BLaER1 (cell line): ENCODE data around the gene HYI.
"Not testable (repeated sequence)": the region's sequence is repeated elsewhere in the genome, so short reads cannot be mapped to it uniquely, and the experiment has no call there.

Source experiments
- H3K27ac ChIP-seq: shearing (Covaris generic); formaldehyde crosslinking; 2 replicates; pipeline ENCODE4 v1.8.1; 2022
- H3K27me3 ChIP-seq: shearing (Covaris generic); formaldehyde crosslinking; 2 replicates; pipeline ENCODE4 v1.8.1; 2022
- H3K36me3 ChIP-seq: shearing (Covaris generic); formaldehyde crosslinking; 2 replicates; pipeline ENCODE4 v1.8.1; 2022
- H3K4me1 ChIP-seq: shearing (Covaris generic); formaldehyde crosslinking; 2 replicates; pipeline ENCODE4 v1.8.1; 2022
- H3K4me2 ChIP-seq: shearing (Covaris generic); formaldehyde crosslinking; 2 replicates; pipeline ENCODE4 v1.8.1; 2022
- H3K4me3 ChIP-seq: shearing (Covaris generic); formaldehyde crosslinking; 2 replicates; pipeline ENCODE4 v1.8.1; 2022
- H3K9ac ChIP-seq: shearing (Covaris generic); formaldehyde crosslinking; 2 replicates; pipeline ENCODE4 v1.8.1; 2022
- H3K9me3 ChIP-seq: shearing (Covaris generic); formaldehyde crosslinking; 2 replicates; pipeline ENCODE4 v1.8.1; 2022
- H4K20me1 ChIP-seq: shearing (Covaris generic); formaldehyde crosslinking; 2 replicates; pipeline ENCODE4 v1.8.1; 2022
- Cebpa-rat ChIP-seq: shearing (Covaris generic); IDR thresholded peaks from 2 replicates; pipeline ENCODE4 v1.8.1; 2022

Gene HYI, protein sequence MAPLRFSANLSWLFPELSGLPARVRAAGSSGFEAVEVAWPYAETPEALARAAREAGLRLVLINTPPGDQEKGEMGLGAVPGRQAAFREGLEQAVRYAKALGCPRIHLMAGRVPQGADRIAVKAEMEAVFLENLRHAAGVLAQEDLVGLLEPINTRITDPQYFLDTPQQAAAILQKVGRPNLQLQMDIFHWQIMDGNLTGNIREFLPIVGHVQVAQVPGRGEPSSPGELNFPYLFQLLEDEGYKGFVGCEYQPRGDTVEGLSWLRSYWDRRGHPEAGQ

DNA sequence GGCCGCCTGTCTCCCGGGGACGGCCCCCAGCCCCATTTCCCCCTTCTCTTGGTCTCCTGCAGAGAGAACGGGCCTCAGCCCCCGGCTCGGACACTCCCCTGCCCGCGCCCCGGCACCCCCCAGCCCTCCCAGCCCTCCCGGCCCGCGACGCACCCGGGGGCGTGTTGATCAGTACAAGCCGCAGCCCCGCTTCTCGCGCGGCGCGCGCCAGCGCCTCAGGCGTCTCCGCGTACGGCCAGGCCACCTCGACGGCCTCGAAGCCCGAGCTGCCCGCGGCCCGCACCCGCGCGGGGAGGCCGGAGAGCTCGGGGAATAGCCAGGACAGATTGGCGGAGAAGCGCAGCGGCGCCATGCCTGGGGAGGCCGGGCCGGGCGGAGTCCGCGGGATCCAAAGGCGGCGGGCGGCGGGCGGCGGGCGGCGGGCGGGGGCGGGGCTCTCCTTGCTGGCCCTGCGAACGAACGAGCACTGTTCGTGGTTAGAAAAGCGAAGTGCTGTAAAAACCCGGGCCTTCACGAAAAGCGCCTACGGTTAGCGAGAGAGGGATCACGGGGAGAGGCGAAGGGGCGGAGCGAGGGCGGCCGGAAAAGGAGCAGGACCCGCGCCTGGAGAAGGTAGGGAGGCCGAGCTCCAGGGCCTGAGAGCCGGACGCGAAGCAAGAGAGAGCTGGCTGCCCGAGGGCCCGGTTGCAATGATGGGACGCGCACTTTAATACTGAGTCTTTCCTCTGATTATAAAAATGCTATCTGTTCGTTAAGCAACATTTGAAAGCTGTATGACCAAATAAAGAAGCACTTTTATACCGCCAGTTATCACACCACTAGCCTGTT, at the start of gene HYI:
TSS of gene HYI (minus strand) at position 490 of the 828 bp plus-strand sequence. CDS start at position 352, 138 bp downstream.
- Histone ChIP-seq H3K9ac (peak within 1 kb of the TSS; percentile 75), H4K20me1 (no peaks in the 10 kb centered on the region), H3K4me1 (peaks cover 29% of the 10 kb centered on the region), H3K36me3 (peaks cover 37% of the 10 kb centered on the region), H3K4me3 (peak within 1 kb of the TSS; percentile 63), H3K9me3 (no peaks in the 10 kb centered on the region), H3K4me2 (peak within 1 kb of the TSS; percentile 71), H3K27ac (peak within 1 kb of the TSS; percentile 62), H3K27me3 (no peaks in the 10 kb centered on the region)
- no peak for TF ChIP-seq Cebpa-rat

DNA sequence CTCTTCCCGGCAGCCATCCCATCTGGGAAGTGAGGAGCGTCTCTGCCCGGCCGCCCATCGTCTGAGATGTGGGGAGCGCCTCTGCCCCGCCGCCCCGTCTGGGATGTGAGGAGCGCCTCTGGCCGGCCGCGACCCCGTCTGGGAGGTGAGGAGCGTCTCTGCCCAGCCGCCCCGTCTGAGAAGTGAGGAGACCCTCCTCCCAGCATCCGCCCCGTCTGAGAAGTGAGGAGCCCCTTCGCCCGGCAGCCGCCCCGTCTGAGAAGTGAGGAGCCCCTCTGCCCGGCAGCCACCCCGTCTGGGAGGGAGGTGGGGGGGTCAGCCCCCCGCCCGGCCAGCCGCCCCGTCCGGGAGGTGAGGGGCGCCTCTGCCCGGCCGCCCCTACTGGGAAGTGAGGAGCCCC, 48.1 kb upstream of the HYI start:
- H3K9me3 ChIP-seq: not testable (repeated sequence)

DNA sequence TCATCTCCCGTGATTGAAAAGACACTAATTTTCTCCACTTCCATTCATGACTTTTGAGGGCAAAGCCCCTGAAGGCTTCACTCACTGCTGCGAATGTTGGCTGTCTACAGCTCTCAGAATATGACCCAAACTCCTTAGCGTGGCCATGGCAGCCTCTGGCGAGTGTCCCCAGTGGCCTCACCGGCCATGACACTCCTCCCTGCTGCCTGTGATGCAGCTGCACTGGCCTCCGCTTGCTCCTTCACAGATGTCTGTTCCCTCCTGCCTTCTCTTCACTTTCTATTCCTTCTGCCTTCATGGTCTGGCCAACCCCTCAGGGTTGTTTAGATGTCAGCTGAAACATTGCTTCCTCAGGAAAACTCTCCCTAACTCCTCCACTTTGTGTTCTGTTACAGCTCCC, 46.2 kb upstream of the HYI start:
- Histone ChIP-seq H3K9ac (no peak overlapping the region), H4K20me1 (no peaks in the 10 kb centered on the region), H3K36me3 (no peaks in the 10 kb centered on the region), H3K4me1 (no peaks in the 10 kb centered on the region), H3K27me3 (no peaks in the 10 kb centered on the region), H3K27ac (no peak overlapping the region), H3K4me2 (no peak overlapping the region), H3K4me3 (no peak overlapping the region), H3K9me3 (no peaks in the 10 kb centered on the region)
- TF ChIP-seq Cebpa-rat: no peak

More for the DNA sequence above, 48.1 kb upstream of the HYI start:
- not testable (repeated sequence) for H3K36me3 ChIP-seq, H3K4me1 ChIP-seq, H3K27ac ChIP-seq, H3K4me3 ChIP-seq, H4K20me1 ChIP-seq, H3K9ac ChIP-seq, H3K27me3 ChIP-seq, H3K4me2 ChIP-seq

DNA sequence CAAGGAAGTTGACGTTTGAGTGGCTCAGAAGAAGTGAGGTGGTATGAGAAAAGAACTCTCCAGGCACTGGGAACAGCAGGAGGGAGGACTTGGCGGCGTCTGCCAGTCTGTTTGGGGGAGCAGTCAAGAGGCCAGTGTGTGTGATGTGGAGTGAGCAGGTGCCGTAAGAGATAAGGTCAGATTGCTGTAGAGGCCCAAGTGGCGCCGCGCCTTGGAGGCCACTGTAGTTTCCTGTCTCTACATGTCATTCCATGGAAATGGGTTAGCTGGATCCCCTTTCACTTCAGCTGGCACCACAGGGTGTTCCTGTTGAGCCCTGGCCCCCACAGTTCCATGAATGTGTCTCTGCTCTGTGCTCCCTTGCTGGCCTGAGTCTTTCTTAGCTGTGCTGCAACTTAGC, 41.5 kb upstream of the HYI start:
- Histone ChIP-seq H3K27ac (no peak overlapping the region), H4K20me1 (no peaks in the 10 kb centered on the region), H3K4me1 (no peaks in the 10 kb centered on the region), H3K9ac (no peak overlapping the region), H3K27me3 (no peaks in the 10 kb centered on the region), H3K4me3 (no peak overlapping the region), H3K36me3 (no peaks in the 10 kb centered on the region), H3K4me2 (no peak overlapping the region), H3K9me3 (peaks cover 16% of the 10 kb centered on the region)
- TF ChIP-seq Cebpa-rat: no peak

DNA sequence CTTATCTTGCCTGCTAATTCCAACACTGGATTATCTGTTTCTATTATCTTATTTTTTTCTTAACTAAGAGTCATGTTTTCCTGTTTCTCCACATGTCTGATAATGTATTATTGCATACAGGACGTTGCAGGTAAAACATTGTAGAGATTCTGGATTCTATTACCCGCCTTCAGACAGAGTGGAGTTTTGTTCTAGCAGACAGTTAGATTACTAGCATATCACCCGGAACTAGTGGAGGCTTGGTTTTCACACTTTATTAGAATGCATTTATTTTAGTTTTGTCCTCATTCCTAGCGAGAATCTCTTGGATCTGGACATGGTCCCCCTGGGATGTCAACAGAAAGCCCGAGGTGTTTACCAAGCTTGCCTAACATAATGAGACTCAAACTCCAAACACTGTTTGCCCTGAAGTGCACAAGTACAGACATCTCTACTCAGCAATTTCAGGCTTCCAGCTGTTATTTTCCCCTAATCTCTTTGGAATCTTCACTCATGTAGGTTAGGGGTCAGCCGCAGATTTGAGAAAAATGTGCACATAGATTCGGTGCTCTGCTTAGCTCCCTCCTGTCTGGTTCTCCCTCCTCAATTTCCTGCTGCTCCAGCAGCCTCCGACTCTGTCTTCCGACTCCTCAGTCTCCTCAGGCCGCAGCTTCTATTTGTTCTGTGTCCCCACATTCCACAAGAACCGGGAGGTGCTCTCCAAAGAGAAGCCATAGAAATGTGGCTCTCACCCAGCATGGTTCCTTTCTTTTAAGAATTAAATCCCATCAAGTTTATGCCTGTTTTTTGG, 40.1 kb upstream of the HYI start:
- Histone ChIP-seq H3K27ac (no peak overlapping the region), H3K9ac (no peak overlapping the region), H3K9me3 (peaks cover 23% of the 10 kb centered on the region), H3K4me3 (no peak overlapping the region), H3K27me3 (no peaks in the 10 kb centered on the region), H4K20me1 (no peaks in the 10 kb centered on the region), H3K4me2 (no peak overlapping the region), H3K36me3 (no peaks in the 10 kb centered on the region), H3K4me1 (no peaks in the 10 kb centered on the region)
- no peak for TF ChIP-seq Cebpa-rat

GRCh38 chr1:43492826-43493225, 39.1 kb upstream of the HYI start:
- Histone ChIP-seq H3K4me2 (no peak overlapping the region), H3K27ac (no peak overlapping the region), H3K36me3 (no peaks in the 10 kb centered on the region), H3K9me3 (peaks cover 33% of the 10 kb centered on the region), H3K27me3 (no peaks in the 10 kb centered on the region), H3K9ac (no peak overlapping the region), H3K4me3 (no peak overlapping the region), H3K4me1 (no peaks in the 10 kb centered on the region), H4K20me1 (no peaks in the 10 kb centered on the region)
- no peak for TF ChIP-seq Cebpa-rat

DNA sequence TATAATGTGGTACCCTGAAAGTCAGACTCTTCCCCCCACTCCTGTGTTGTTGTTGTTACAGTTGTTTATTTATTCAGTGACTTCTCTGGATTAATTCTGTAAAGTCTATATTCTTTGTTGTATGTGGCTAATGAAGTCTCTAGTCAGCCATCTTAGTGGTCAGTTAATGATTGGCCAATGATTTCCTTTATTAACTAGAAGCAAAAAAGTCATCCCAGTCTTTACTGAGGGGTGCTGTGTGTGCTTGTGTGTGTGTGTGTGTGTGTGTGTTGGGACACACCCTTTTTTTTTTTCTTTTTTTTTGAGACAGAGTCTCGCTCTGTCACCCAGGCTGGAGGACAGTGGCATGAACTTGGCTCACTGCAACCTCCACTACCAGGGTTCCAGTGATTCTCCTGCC, 37.3 kb upstream of the HYI start:
- Histone ChIP-seq H3K4me2 (no peak overlapping the region), H3K27me3 (no peaks in the 10 kb centered on the region), H3K36me3 (no peaks in the 10 kb centered on the region), H3K4me3 (no peak overlapping the region), H4K20me1 (no peaks in the 10 kb centered on the region), H3K27ac (no peak overlapping the region), H3K4me1 (no peaks in the 10 kb centered on the region), H3K9me3 (peaks cover 44% of the 10 kb centered on the region), H3K9ac (no peak overlapping the region)
- TF ChIP-seq Cebpa-rat: no peak

DNA sequence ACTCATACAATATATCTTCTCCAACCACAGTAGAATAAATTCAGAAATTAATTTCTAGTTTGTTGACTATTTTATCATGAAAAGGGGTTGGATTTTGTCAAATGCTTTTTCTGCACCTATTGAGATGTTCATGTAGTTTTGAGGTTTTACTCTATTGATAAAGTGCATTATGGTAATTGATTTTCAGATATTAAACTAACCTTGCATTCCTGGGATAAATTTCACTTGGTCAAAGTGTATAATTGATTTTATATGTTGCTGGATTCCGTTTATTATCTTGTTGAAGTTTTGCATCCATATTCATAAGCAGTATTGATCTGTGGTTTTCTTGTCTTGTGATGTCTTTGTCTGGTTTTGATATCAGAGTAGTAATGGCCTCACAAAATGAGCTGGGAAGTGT, 34.4 kb upstream of the HYI start:
- Histone ChIP-seq H3K27me3 (no peaks in the 10 kb centered on the region), H3K4me1 (no peaks in the 10 kb centered on the region), H3K4me2 (no peak overlapping the region), H3K36me3 (no peaks in the 10 kb centered on the region), H3K27ac (no peak overlapping the region), H3K9me3 (peaks cover 44% of the 10 kb centered on the region), H3K9ac (no peak overlapping the region), H3K4me3 (no peak overlapping the region), H4K20me1 (no peaks in the 10 kb centered on the region)
- TF ChIP-seq Cebpa-rat: no peak

- Histone ChIP-seq H3K4me3 (no peak overlapping the region), H4K20me1 (no peaks in the 10 kb centered on the region), H3K9ac (no peak overlapping the region), H3K4me2 (no peak overlapping the region), H3K27me3 (no peaks in the 10 kb centered on the region), H3K9me3 (peaks cover 22% of the 10 kb centered on the region), H3K36me3 (no peaks in the 10 kb centered on the region), H3K27ac (no peak overlapping the region), H3K4me1 (no peaks in the 10 kb centered on the region; the same call in 1 of the 2 replicates)
- TF ChIP-seq Cebpa-rat: no peak
Observed at GRCh38 chr1:43484367-43484766, 30.6 kb upstream of the HYI start.

- Histone ChIP-seq H3K4me2 (no peak overlapping the region), H3K4me1 (no peaks in the 10 kb centered on the region; the same call in 1 of the 2 replicates), H4K20me1 (no peaks in the 10 kb centered on the region), H3K27me3 (no peaks in the 10 kb centered on the region), H3K4me3 (no peak overlapping the region), H3K9me3 (peaks cover 5% of the 10 kb centered on the region; the same call in 1 of the 2 replicates), H3K27ac (no peak overlapping the region), H3K9ac (no peak overlapping the region), H3K36me3 (no peaks in the 10 kb centered on the region)
- no peak for TF ChIP-seq Cebpa-rat
Observed at GRCh38 chr1:43482215-43482614, 28.5 kb upstream of the HYI start.
